ENCODE data around the gene KREMEN2. TPM values are rescaled to one million over a fixed set of nuclear protein-coding genes. Genes with fewer than 3 reads are reported as not detected.
A peak's percentile ranks its signal among the peaks of the same experiment; 100 is the strongest.

KREMEN2 gene
- total and polyA plus RNA-seq, 2 of the 13 experiments (the other 11 are each of a cell fraction or from before 2014, with no cell fraction given): 0.48 to 1.2 TPM

DNA sequence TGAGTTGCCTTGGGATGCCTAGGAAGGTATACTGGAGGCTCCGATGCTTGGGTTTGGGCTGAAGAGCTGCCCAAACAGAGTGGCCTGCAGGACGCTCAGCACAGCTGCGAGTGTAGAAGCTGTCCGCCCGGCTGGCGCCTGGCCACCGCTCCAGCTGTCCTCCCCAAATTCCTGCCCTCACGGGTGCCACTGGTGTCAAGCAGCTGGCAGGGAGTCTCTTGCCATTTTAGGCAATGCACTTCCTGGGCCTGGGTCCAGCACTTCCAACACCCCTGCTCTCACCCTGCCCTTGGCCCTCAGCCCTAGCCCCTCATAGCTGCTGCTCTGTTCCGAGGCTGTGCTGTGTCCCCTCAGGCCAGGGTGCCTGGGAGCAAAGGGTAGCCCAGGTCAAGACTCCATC lies 21.4 kb downstream of the KREMEN2 start:
- Histone ChIP-seq H3K9me3 (ENCODE audit: low read length) (no peaks in the 10 kb centered on the region), H3K79me2 (ENCODE audit: insufficient read depth, low read length) (no peaks in the 10 kb centered on the region), H3K4me3 (replicated peaks in 1 of 3; ENCODE audit: insufficient read depth in 1 of 3, low read depth in 2 of 3, low read length in 3 of 3) (no peak overlapping the region), H3K9ac (ENCODE audit: insufficient read depth, low read depth, low read length) (no peak overlapping the region), H4K20me1 (ENCODE audit: insufficient read depth, low read length) (no peaks in the 10 kb centered on the region), H3K27me3 (ENCODE audit: control insufficient read depth in 1 of 2, insufficient read depth in 2 of 2, low read length in 2 of 2) (peaks cover 19 to 52% of the 10 kb centered on the region in 2 experiments), H2AFZ (ENCODE audit: low read length) (no peak overlapping the region), H3K27ac (ENCODE audit: extremely low read length, insufficient read depth, low read length) (no peak overlapping the region), H3K36me3 (replicated peaks in 1 of 2; ENCODE audit: control insufficient read depth in 1 of 2, insufficient read depth in 2 of 2, low read length in 2 of 2) (no peaks in the 10 kb centered on the region), H3K4me1 (ENCODE audit: insufficient read depth, low read length) (peaks cover 26% of the 10 kb centered on the region), H3K4me2 (ENCODE audit: low read depth, low read length) (no peak overlapping the region)
- DNase-seq (ENCODE audit: low spot score) (no peak), FAIRE-seq (no peak), ATAC-seq (no peak)
- intact Hi-C loops (cut with micrococcal nuclease; ENCODE audit: unreplicated experiment): no loop called here
- TF ChIP-seq ZNF768 (CRISPR knock-in tag; IDR thresholded peaks at IDR 0.05) (peak; percentile 19; the same call in 1 of the 2 replicates), CREM (IDR thresholded peaks at IDR 0.05) (no peak), CREM (CRISPR knock-in tag; IDR thresholded peaks at IDR 0.05) (no peak)
- CTCF ChIA-PET (ENCODE audit: low intra/inter-chr PET ratio, low total read pairs): no interaction called here
- in situ Hi-C loops (cut with HindIII; ENCODE audit: extremely low pct_ligation_motif_present, low pct_unique_long_range_greater_than_20kb): no loop called here
- POLR2A ChIA-PET: no interaction called here
- no CpG with 5 or more reads among the region's 9 CpGs for WGBS (ENCODE audit: low lambda C conversion rate)
- no TSS peak for BruUV-seq (replicated peaks)

GRCh38 chr16:2985893-2986355 lies 21.8 kb downstream of the KREMEN2 start:
- H3K4me3 ChIP-seq (replicated peaks in 1 of 3; ENCODE audit: insufficient read depth in 1 of 3, low read depth in 2 of 3, low read length in 3 of 3): no peak overlapping the region
- FAIRE-seq (no peak), DNase-seq (ENCODE audit: low spot score) (no peak), ATAC-seq (peak; percentile 3; the same call in 1 of the 3 replicates)
- no peak overlapping the region for H3K27ac ChIP-seq (ENCODE audit: extremely low read length, insufficient read depth, low read length)
- ChIA-PET CTCF (ENCODE audit: low intra/inter-chr PET ratio, low total read pairs) (no interaction called here), POLR2A (no interaction called here)
- in situ Hi-C loops (cut with HindIII; ENCODE audit: extremely low pct_ligation_motif_present, low pct_unique_long_range_greater_than_20kb): no loop called here
- H2AFZ ChIP-seq (ENCODE audit: low read length): no peak overlapping the region
- peaks cover 25% of the 10 kb centered on the region for H3K4me1 ChIP-seq (ENCODE audit: insufficient read depth, low read length)
- TF ChIP-seq HNRNPL (IDR thresholded peaks at IDR 0.05; ENCODE audit: low read depth, low read length) (0 out of 2 replicates have a peak, but pooled peaks have one; percentile 45), ZNF687 (CRISPR knock-in tag; IDR thresholded peaks at IDR 0.05) (0 out of 2 replicates have a peak, but pooled peaks have one; percentile 1)
- TF ChIP-seq, protein P1, sequence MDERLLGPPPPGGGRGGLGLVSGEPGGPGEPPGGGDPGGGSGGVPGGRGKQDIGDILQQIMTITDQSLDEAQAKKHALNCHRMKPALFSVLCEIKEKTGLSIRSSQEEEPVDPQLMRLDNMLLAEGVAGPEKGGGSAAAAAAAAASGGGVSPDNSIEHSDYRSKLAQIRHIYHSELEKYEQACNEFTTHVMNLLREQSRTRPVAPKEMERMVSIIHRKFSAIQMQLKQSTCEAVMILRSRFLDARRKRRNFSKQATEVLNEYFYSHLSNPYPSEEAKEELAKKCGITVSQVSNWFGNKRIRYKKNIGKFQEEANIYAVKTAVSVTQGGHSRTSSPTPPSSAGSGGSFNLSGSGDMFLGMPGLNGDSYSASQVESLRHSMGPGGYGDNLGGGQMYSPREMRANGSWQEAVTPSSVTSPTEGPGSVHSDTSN (CRISPR knock-in tag; IDR thresholded peaks at IDR 0.05): no peak
- H4K20me1 ChIP-seq (ENCODE audit: insufficient read depth, low read length): no peaks in the 10 kb centered on the region
- peaks cover 19 to 56% of the 10 kb centered on the region in 2 experiments for H3K27me3 ChIP-seq (ENCODE audit: control insufficient read depth in 1 of 2, insufficient read depth in 2 of 2, low read length in 2 of 2)
- no peak overlapping the region for H3K4me2 ChIP-seq (ENCODE audit: low read depth, low read length)
- no TSS peak for BruUV-seq (replicated peaks)
- no peaks in the 10 kb centered on the region for H3K9me3 ChIP-seq (ENCODE audit: low read length)
- H3K9ac ChIP-seq (ENCODE audit: insufficient read depth, low read depth, low read length): no peak overlapping the region
- intact Hi-C loops (cut with micrococcal nuclease; ENCODE audit: unreplicated experiment): no loop called here
- 0% methylated on average over 1 of the region's 15 CpGs for WGBS (ENCODE audit: low lambda C conversion rate)
- H3K79me2 ChIP-seq (ENCODE audit: insufficient read depth, low read length): no peaks in the 10 kb centered on the region
- no peaks in the 10 kb centered on the region for H3K36me3 ChIP-seq (replicated peaks in 1 of 2; ENCODE audit: control insufficient read depth in 1 of 2, insufficient read depth in 2 of 2, low read length in 2 of 2)

All from HepG2 (cell line).